KBM-7 (cell line): ENCODE measurements around the gene HLF.

Experiments
- DNase-seq: peaks from one replicate; pipeline ENCODE4 v3.0.0-alpha.2; 2015
- in situ Hi-C: fragments of 300-500 bp; cut with MboI; formaldehyde crosslinking; loops from 2 replicates; pipeline ENCODE4 v1.14.3; 2020; ENCODE audit warnings: low sequenced_read_pairs, low pct_unique_long_range_greater_than_20kb, mixed read lengths

Gene HLF

GRCh38 chr17:55341432-55341831, 76.7 kb downstream of the HLF start:
- in situ Hi-C loops, result no loop called here
- no peak for DNase-seq

- in situ Hi-C loops, result no loop called here
These were observed 78.2 kb downstream of the HLF start for GRCh38 chr17:55342800-55343585.

GRCh38 chr17:55343900-55344513, 79.2 kb downstream of the HLF start:
- no peak for DNase-seq
- in situ Hi-C loops, result no loop called here

More at GRCh38 chr17:55342800-55343585, 78.2 kb downstream of the HLF start:
- DNase-seq, result no peak

GRCh38 chr17:55344514-55344997, 79.8 kb downstream of the HLF start:
- in situ Hi-C loops, result no loop called here
- peak; percentile 91 for DNase-seq

GRCh38 chr17:55345132-55345531, 80.4 kb downstream of the HLF start:
- no peak for DNase-seq
- in situ Hi-C loops, result no loop called here

- DNase-seq, result no peak
- in situ Hi-C loops, result no loop called here
These were observed 81.9 kb downstream of the HLF start for GRCh38 chr17:55346658-55347057.

- no peak for DNase-seq
These were observed 82.6 kb downstream of the HLF start for GRCh38 chr17:55347341-55347740.

GRCh38 chr17:55348749-55349354, 84.1 kb downstream of the HLF start:
- in situ Hi-C loops, result no loop called here
- DNase-seq, result peak; percentile 79

More at GRCh38 chr17:55347341-55347740, 82.6 kb downstream of the HLF start:
- in situ Hi-C loops, result no loop called here

GRCh38 chr17:55350825-55351205, 86.1 kb downstream of the HLF start:
- in situ Hi-C loops, result no loop called here
- no peak for DNase-seq

GRCh38 chr17:55351226-55351625, 86.5 kb downstream of the HLF start:
- in situ Hi-C loops, result no loop called here
- no peak for DNase-seq

GRCh38 chr17:55354010-55354409, 89.2 kb downstream of the HLF start:
- in situ Hi-C loops, result no loop called here
- no peak for DNase-seq

GRCh38 chr17:55354941-55355340, 90.2 kb downstream of the HLF start:
- in situ Hi-C loops, result no loop called here
- no peak for DNase-seq

- in situ Hi-C loops, result no loop called here
- peak; percentile 79 for DNase-seq
These were observed 91.9 kb downstream of the HLF start for GRCh38 chr17:55356434-55357328.

GRCh38 chr17:55360971-55361370, 96.2 kb downstream of the HLF start:
- DNase-seq, result no peak
- in situ Hi-C loops, result no loop called here

- no peak for DNase-seq
- in situ Hi-C loops, result no loop called here
These were observed 98.3 kb downstream of the HLF start for GRCh38 chr17:55363033-55363432.

GRCh38 chr17:55366020-55366481, 101.3 kb downstream of the HLF start:
- in situ Hi-C loops, result no loop called here
- no peak for DNase-seq

GRCh38 chr17:55368706-55369105, 103.9 kb downstream of the HLF start:
- in situ Hi-C loops, result no loop called here
- DNase-seq, result peak; percentile 28
